ENCODE measurements around the gene HEXB.
A peak's percentile ranks its signal among the peaks of the same experiment; 100 is the strongest.
"Not testable (repeated sequence)": the region's sequence is repeated elsewhere in the genome, so short reads cannot be mapped to it uniquely, and the experiment has no call there.

Gene HEXB

DNA sequence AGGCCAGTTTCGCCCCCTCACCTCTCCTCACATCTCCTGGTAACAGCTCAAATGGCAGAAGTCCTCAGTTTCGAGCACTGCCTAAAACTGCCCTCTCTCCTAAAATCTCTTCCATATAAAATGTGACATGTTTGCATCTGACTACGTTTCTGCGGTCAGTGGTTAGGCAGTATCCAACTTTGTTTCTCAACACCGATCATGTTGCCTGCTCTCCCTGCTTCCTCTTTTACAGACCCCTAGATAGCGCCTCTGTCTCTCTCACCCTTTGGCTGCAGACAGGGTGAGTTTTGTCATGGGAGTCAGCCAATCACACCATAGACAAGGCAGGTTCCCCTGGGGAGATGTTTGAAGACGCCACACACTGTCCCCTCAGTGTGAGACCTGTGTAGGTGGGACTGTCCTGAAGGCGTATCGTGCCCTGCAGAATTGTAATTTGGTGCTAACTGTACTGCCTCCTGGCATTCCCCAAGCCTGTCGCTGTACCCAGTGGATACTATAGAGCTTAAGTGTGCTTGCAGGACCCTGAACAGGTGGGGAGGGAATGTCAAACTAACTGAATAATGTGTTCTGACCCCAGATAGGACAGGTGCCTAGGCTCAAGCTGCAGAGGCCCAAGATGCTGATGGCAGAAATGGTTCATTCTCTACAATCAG is 1.1 kb downstream of the HEXB start:
- in situ Hi-C loops (cut with MboI; ENCODE audit: low pct_unique_long_range_greater_than_20kb, low sequenced_read_pairs): no loop called here
- peak; percentile 92 for DNase-seq

DNA sequence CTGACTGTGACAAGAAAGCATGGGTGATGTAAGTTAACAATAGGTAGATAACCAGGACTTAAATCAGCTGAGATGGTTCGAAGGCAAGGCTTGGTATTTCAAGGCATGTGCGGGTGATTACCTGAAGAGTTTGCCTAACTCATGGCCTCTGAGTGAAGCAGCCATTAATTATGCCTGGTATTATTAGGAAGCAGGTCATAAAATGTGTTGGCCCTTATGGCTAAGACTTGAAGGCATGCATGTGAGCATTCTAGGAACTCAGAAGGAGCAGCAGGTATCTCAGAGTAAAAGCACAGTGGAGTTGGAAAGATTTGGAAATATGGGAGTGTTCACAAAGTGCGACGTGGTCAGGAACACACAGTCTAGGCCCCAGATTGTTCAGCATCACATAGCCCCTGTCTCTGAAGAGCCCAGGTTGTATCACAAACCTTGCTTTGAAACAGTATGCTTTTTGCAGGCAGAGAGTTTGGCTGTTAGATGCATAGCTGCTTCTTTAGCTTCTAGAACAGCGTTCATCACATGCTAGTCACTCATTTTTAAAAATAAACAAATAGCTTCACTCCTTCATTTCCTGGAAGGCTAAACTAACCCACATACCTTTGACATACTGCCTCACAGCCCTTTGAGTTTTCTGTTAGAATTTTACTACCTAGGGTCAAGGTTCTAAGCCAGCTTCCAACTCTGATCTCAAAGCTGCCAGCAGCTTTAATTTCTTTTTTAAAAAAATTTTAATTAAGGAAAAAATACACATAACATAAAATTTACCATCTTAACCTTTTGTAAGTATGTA is 2.1 kb downstream of the HEXB start:
- in situ Hi-C loops (cut with MboI; ENCODE audit: low pct_unique_long_range_greater_than_20kb, low sequenced_read_pairs): no loop called here
- DNase-seq: no peak

DNA sequence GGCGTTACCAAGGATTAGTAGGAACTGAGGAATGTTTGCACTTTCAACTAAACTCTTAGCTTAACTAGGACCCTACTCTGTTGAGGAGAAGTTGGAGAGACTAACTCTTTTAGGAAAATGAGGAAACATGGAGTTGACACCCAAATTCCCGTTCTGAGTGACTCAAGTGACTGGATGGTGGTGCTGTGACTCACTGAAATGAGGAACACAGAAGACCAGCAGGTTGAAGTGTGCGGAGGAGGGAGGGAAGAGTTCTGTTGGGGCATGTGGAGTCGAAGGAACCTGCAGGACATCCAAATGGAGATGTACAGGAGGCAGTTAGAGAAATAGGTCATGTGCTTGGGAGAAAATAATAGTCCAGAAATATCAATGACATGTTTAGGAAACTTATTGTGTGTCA is 8.2 kb downstream of the HEXB start:
- in situ Hi-C loops (cut with MboI; ENCODE audit: low pct_unique_long_range_greater_than_20kb, low sequenced_read_pairs): no loop called here
- DNase-seq: no peak

DNA sequence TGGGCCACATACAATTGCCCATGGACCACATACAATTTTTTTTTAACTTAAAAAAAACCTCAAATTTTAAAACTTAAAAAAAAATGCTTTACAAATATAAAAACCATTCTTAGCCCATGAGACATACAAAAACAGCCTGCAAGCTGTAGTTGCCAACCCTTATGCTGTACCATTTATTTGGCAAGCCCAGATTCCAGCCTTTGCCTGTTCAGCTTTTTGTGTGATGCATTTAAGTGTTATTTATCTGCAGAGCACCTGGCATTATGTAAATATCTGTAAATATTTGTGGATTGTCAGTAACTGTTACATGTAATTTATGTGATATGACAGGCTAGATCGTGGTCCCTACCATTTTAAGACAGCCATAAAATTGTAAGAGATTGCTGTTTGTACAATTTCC is 32.6 kb downstream of the HEXB start:
- no peak for DNase-seq

DNA sequence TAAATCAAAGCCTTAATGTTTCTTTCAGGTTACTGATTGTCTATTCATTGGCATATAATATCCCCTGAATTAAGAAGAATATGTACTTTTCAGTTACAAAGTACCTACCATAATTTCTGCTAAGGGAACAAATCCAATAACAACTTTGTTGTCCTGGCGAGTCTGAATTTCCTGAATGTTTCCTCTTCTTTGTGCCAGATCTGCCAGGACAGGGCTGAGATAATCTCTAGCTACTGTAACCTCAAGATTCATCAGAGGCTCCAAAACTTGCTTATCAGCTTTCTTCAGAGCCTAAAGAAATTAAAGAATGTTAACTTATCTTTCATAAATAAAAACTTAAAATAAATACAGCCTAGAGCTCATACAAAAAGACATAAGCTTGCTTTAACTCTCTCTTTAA is 37.2 kb downstream of the HEXB start:
- no peak for DNase-seq
- in situ Hi-C loops (cut with MboI; ENCODE audit: low pct_unique_long_range_greater_than_20kb, low sequenced_read_pairs): no loop called here

More for the DNA sequence above, 32.6 kb downstream of the HEXB start:
- in situ Hi-C loops (cut with MboI; ENCODE audit: low pct_unique_long_range_greater_than_20kb, low sequenced_read_pairs): no loop called here

DNA sequence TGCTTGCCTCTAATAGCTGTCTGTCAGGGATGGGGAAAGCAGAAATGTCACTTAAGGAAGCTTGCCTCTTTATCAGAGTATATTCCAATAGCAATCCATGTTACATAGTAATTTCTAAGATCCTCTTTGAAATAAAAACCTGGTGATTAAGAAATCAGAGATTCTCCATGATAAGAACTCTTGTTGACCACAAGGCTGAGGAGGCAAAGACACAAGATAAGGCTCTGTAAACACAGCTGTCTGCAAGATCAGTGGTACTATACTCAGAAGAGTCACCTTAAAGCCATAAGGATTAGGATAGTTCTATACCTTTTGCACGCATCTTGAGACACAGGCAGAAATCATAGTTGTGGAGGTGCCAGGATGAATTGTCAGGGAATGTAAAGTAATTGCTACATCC is 40.3 kb downstream of the HEXB start:
- no peak for DNase-seq
- in situ Hi-C loops (cut with MboI; ENCODE audit: low pct_unique_long_range_greater_than_20kb, low sequenced_read_pairs): no loop called here

DNA sequence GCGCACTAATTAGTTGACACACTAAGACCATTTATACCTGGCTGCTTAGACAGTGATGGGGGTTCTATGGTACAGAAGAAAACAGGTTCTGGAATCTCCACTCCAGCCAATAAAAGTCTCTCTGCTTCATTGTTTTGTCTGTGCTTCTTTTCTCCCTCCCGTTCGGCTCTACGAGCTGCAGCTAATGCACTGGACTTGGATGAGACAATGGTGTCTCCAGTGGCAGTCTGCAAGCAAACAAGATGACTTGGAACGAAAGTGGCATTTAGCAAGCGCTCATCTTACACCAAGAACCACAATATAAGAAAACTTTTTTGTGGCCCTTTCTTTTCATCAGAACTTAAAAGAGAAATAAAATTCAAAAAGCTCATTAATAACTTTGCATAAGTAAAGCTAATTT is 51.7 kb downstream of the HEXB start:
- in situ Hi-C loops (cut with MboI; ENCODE audit: low pct_unique_long_range_greater_than_20kb, low sequenced_read_pairs): no loop called here
- no peak for DNase-seq

DNA sequence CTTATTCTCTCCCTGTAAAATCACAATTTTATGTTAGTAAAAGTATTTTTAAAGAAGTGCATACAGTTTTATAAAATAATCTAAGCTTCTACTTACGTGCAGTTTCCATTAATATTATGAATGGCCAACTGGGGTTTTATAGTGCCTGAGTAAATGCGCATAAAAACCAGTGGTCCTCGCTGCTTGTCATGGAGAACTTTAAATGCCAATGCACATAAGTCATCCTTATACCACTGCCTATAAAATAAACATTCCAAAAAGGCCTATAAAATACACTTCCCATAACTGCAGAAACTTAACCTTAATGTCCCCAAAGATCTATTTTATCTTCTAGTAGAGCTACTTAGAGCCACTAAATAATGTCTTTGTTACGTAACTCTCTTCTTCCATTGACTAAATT is 53.4 kb downstream of the HEXB start:
- no peak for DNase-seq
- in situ Hi-C loops (cut with MboI; ENCODE audit: low pct_unique_long_range_greater_than_20kb, low sequenced_read_pairs): no loop called here

DNA sequence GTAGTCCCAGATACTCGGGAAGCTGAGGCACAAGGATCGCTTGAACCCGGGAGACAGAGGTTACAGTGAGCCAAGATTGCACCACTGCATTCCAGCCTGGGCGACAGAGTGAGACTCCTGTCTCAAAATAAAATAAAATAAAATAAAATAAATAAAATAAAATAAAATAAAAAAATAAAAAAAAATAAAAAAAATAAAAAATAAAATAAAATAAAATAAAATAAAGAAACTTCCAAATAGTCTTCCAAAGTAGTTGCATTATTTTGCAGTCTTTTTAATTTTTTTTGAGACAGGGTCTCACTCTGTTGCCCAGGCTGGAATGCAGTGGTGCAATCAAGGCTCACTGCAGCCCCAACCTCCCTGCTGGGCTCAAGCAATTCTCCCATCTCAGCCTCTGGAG is 63.7 kb downstream of the HEXB start:
- in situ Hi-C loops (cut with MboI; ENCODE audit: low pct_unique_long_range_greater_than_20kb, low sequenced_read_pairs): not testable (repeated sequence)

DNA sequence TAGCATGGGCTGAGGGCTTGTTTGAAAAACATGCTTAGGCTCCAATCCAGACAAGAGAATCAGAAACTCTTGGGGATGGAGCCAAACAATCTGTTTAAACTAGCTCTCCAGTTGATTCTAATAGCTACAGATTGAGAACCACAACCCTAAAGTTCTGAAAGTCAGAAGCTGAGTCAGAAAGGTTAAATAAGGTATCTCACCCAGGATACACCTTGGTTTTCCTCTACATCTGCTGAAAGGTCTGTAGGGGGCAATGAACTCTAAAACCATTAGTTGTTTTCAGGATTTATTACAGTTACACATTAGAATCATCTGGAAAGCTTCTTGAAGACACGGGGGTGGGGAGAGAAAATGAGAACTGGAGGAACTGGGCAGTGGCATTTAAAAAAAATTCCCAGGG is 76.2 kb downstream of the HEXB start:
- in situ Hi-C loops (cut with MboI; ENCODE audit: low pct_unique_long_range_greater_than_20kb, low sequenced_read_pairs): no loop called here
- no peak for DNase-seq

More for the DNA sequence above, 63.7 kb downstream of the HEXB start:
- not testable (repeated sequence) for DNase-seq

DNA sequence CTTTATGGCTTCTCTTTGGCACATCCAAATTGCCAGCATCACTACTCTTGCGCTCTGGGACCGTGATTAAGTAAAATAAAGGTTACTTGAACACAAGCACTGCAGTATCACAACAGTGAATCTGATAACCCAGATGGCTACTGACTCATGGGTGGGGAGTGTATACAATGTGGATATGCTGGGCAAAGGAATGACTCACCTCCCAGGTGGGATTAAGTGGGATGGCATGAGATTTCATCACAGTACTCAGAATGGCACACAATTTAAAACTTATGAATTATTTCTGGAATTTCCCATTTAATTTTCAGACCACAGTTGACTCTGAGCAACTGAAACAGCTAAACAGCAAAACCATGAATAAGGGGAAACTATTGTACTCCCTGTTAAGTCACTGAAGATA is 77.6 kb downstream of the HEXB start:
- in situ Hi-C loops (cut with MboI; ENCODE audit: low pct_unique_long_range_greater_than_20kb, low sequenced_read_pairs): no loop called here
- no peak for DNase-seq

DNA sequence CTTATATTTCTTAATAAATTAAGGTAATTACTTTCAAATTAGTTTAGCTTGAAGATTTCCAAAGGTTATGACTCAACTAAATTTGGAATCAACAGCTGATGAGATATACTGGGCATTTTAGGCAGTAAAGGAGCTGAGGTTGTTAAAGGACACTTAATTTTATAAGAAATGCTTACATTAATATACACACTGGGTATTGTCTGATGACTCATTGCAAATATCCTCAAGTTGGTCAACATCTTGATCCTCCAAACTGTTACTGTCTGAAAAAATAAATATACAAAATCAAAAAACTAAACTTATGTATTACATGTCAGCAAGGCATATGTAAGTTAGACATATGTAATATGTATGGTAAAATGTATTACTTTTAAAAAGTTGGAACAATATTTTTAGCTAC is 78.5 kb downstream of the HEXB start:
- DNase-seq: no peak
- in situ Hi-C loops (cut with MboI; ENCODE audit: low pct_unique_long_range_greater_than_20kb, low sequenced_read_pairs): no loop called here

DNA sequence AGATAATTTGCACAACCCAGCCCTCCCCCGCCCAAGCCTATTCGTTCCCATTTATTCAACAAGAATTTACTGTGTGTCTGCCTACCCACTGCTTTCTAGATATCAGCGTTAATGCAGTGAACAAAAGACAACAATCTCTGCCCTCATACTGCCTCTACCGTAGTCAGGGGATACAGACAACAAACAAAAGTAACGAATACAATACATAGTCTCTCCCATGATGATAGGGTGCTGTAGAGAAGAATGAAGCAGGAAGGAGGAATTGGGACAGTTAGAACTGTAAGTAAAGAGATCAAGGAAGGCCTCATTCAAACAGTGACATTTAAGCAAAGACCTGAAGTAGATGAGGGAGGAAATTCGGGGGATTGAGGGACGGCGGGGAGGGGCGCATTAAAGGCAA is 80.2 kb downstream of the HEXB start:
- in situ Hi-C loops (cut with MboI; ENCODE audit: low pct_unique_long_range_greater_than_20kb, low sequenced_read_pairs): no loop called here
- DNase-seq: no peak

DNA sequence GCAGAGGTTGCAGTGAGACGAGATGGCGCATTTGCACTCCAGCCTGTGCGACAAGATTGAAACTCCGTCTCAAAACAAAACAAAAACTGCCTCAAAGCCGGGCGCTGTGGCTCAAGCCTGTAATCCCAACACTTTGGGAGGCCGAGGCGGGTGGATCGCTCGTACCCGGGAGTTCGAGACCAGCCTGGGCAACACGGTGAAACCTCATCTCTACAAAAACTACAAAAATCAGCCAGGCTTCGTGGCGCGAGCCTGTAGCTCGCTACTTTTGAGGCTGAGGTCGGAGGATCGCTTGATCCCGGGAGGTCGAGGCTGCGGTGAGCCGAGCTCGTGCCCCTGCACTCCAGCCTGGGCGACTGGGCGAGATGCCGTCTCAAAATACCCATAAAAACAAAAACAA is 80.9 kb downstream of the HEXB start:
- no peak for DNase-seq

DNA sequence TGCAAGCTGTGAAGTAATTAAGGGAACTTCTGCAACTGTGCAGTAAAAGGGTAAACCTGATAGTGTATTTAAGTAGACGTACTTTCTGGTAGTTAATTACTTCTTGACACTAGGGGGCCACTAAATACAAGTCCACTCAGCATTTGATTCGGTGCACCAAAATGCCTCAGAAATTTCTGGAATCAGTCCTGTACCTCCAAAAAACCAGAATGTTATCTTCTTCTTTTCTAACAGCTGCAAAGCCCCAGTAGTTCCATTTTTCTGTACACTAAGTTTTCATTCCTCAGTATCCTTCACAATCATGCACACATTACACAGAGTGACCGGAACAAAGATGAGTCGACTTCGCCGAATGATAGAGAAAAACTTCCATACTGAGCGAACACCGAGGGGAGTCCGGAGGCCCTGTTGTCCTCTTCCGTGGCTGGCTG is 81.4 kb downstream of the HEXB start:
- in situ Hi-C loops (cut with MboI; ENCODE audit: low pct_unique_long_range_greater_than_20kb, low sequenced_read_pairs): no loop called here
- DNase-seq: peak; percentile 65

More for the DNA sequence above, 80.9 kb downstream of the HEXB start:
- in situ Hi-C loops (cut with MboI; ENCODE audit: low pct_unique_long_range_greater_than_20kb, low sequenced_read_pairs): no loop called here

DNA sequence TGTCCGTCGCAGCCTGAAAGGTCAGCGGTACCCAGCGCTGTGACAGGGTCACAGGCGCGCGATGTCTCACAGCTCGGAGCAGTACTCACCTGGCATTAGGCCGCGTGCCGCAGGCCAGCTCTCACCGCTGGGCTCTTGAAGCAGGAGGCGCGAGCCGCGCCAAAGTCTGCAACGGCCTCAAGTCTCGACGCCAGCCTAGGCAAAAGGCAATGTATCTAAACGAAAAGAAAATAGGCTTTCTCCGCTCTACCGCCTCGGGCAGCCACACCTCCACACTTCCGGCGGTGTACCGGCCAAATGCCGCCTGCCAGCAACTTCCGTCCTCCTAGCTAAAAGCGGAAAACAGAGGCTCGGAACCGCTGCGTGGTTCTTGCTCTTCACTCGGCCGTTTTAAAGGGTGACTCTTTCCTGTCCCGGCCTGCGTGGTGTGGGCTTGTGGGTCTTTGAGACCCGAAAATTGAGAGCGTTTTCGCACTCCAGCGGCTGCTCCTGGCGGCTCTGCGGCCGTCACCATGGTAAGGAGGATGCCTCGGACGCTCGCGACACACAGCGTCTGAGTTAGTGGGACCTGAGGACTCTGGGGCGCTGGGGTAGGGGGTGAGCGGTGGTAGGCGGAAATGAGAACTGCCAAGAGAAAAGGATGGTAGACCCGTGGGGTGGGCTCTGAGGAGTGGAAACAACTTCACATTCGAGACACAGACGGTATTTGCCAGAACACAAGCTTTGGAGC is 82.0 kb downstream of the HEXB start, which contains the start of the genes GFM2 and NSA2:
TSS of gene GFM2 (minus strand) at position 269 of the 730 bp plus-strand sequence. CDS start 3,375 bp downstream, outside the sequence.
TSS of gene NSA2 (plus strand) at position 401 of the 730 bp plus-strand sequence. CDS start at position 513, 112 bp downstream.
- in situ Hi-C loops (cut with MboI; ENCODE audit: low pct_unique_long_range_greater_than_20kb, low sequenced_read_pairs): no loop called here
- DNase-seq: peak; percentile 96

DNA sequence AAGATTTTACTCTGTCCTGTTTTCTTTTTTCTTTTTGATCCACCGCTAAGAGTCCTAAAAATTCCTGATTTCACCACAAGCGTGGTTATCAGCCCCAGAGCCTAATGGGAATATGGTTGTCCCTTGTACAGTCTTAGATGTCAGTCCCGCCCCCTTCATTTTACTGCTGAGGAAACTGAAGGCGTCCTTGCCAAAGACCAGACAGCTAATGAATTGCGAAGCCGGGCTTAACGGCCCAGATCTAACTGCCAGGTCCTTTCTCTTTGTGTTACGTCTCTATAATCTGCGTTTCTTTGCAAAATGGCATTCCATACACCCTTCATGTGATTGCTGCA is 82.5 kb downstream of the HEXB start:
- DNase-seq: no peak
- in situ Hi-C loops (cut with MboI; ENCODE audit: low pct_unique_long_range_greater_than_20kb, low sequenced_read_pairs): no loop called here
